ENCODE results near the gene HS3ST6. TPM values are rescaled to one million over a fixed set of nuclear protein-coding genes. Genes with fewer than 3 reads are reported as not detected.

The HS3ST6 gene
- total and polyA plus RNA-seq, 2 of the 13 experiments (the other 11 are each of a cell fraction or from before 2014, with no cell fraction given) = not detected

GRCh38 chr16:1942047-1942809 lies 24.0 kb upstream of the HS3ST6 start (continued):
- TF ChIP-seq ZNF503 (CRISPR knock-in tag; IDR thresholded peaks at IDR 0.05) (0 out of 2 replicates have a peak, but pooled peaks have one; percentile 19), ZSCAN12 (CRISPR knock-in tag; IDR thresholded peaks at IDR 0.05) (no peak), FOXJ3 (CRISPR knock-in tag; IDR thresholded peaks at IDR 0.05; ENCODE audit: borderline replicate concordance) (no peak), CBX2 (IDR thresholded peaks at IDR 0.05; ENCODE audit: low read depth, low read length) (no peak), CBX2 (CRISPR knock-in tag; IDR thresholded peaks at IDR 0.05; ENCODE audit: low read depth) (no peak), ZNF773 (CRISPR knock-in tag; IDR thresholded peaks at IDR 0.05; ENCODE audit: borderline replicate concordance) (0 out of 2 replicates have a peak, but pooled peaks have one; percentile 8), HIVEP1 (CRISPR knock-in tag; IDR thresholded peaks at IDR 0.05) (no peak), ATF1 (CRISPR knock-in tag; IDR thresholded peaks at IDR 0.05) (no peak), PITX1 (CRISPR knock-in tag; IDR thresholded peaks at IDR 0.05) (no peak), NAIF1 (CRISPR knock-in tag; IDR thresholded peaks at IDR 0.05; ENCODE audit: borderline replicate concordance) (0 out of 2 replicates have a peak, but pooled peaks have one; percentile 3), ZBTB7A (CRISPR knock-in tag; IDR thresholded peaks at IDR 0.05) (no peak), FLYWCH1 (CRISPR knock-in tag; IDR thresholded peaks at IDR 0.05) (no peak), SKIL (CRISPR knock-in tag; IDR thresholded peaks at IDR 0.05; ENCODE audit: borderline replicate concordance) (no peak), NFE2L2 (IDR thresholded peaks at IDR 0.05; ENCODE audit: low read length) (peak; percentile 24; the same call in 1 of the 2 replicates), ZNF552 (CRISPR knock-in tag; IDR thresholded peaks at IDR 0.05; ENCODE audit: borderline replicate concordance) (no peak), NCOA1 (CRISPR knock-in tag; IDR thresholded peaks at IDR 0.05) (no peak), REPIN1 (CRISPR knock-in tag; IDR thresholded peaks at IDR 0.05; ENCODE audit: borderline replicate concordance, low read depth) (no peak), KLF16 (CRISPR knock-in tag; IDR thresholded peaks at IDR 0.05) (0 out of 4 replicates have a peak, but pooled peaks of 1 of the 2 experiments have one; percentile 6), ZEB1 (IDR thresholded peaks at IDR 0.05; ENCODE audit: insufficient replicate concordance, low read depth) (no peak), ZKSCAN5 (CRISPR knock-in tag; IDR thresholded peaks at IDR 0.05) (no peak), NR0B2 (CRISPR knock-in tag; IDR thresholded peaks at IDR 0.05) (no peak), NCOA2 (CRISPR knock-in tag; IDR thresholded peaks at IDR 0.05) (no peak), MZF1 (CRISPR knock-in tag; IDR thresholded peaks at IDR 0.05; ENCODE audit: borderline replicate concordance) (no peak), ZNF616 (CRISPR knock-in tag; IDR thresholded peaks at IDR 0.05; ENCODE audit: low read depth) (no peak)
- TF ChIP-seq, protein P1, sequence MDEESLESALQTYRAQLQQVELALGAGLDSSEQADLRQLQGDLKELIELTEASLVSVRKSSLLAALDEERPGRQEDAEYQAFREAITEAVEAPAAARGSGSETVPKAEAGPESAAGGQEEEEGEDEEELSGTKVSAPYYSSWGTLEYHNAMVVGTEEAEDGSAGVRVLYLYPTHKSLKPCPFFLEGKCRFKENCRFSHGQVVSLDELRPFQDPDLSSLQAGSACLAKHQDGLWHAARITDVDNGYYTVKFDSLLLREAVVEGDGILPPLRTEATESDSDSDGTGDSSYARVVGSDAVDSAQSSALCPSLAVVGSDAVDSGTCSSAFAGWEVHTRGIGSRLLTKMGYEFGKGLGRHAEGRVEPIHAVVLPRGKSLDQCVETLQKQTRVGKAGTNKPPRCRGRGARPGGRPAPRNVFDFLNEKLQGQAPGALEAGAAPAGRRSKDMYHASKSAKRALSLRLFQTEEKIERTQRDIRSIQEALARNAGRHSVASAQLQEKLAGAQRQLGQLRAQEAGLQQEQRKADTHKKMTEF (CRISPR knock-in tag; IDR thresholded peaks at IDR 0.05) = peak; percentile 2; the same call in 1 of the 2 replicates
